C4-2B (cell line): ENCODE data around the gene RPH3AL.

ENCODE experiments used
- CTCF ChIP-seq: fragments of 450-650 bp; conservative IDR thresholded peaks from 2 replicates; pipeline ENCODE4 v1.5.1; 2017; ENCODE audit warnings: mild to moderate bottlenecking
- ZFX ChIP-seq: fragments of 450-650 bp; IDR thresholded peaks from 2 replicates; pipeline ENCODE4 v1.6.1; 2017

GRCh38 chr17:193426-193810 lies 159.2 kb downstream of the RPH3AL start:
- TF ChIP-seq CTCF = no peak
- TF ChIP-seq ZFX = no peak
